ENCODE data around the gene PEPD.

Gene PEPD

DNA sequence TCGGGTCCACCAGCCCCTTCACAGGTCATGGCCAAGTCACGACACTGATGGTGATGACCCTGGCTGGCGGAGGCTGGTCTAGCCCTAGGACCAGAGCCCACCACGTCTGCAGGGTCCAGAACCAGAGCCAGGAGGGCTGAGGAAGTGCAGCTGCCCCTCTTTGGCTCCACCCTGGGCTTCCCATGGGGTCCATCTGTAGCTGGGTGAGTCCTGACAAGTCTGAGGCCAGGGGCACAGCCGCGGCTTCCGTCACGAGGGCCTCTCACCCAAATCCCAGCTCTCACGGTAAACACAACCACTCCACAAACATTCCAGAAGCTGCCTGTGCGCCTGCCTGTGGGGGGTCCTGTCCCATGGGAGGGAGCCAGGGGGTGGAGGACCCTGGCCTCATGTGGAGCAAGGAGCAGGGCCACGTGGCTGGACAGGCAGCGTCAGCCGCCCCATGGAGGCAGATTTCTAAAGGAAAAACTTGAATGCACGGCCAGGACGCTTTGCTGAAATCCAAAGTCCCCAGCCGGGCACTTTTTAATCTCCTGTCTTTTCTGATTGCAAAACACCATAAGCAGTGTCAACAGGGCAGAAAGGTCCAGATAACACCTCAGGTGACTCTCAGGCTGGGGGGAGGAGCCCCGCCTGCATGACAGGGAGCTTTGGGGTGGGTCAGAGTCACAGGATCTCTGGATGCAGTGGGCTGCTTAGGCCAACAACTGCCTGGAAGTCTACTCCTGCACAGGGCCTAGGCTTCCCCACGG is 118.2 kb downstream of the PEPD start:
- TF ChIP-seq, protein P1, sequence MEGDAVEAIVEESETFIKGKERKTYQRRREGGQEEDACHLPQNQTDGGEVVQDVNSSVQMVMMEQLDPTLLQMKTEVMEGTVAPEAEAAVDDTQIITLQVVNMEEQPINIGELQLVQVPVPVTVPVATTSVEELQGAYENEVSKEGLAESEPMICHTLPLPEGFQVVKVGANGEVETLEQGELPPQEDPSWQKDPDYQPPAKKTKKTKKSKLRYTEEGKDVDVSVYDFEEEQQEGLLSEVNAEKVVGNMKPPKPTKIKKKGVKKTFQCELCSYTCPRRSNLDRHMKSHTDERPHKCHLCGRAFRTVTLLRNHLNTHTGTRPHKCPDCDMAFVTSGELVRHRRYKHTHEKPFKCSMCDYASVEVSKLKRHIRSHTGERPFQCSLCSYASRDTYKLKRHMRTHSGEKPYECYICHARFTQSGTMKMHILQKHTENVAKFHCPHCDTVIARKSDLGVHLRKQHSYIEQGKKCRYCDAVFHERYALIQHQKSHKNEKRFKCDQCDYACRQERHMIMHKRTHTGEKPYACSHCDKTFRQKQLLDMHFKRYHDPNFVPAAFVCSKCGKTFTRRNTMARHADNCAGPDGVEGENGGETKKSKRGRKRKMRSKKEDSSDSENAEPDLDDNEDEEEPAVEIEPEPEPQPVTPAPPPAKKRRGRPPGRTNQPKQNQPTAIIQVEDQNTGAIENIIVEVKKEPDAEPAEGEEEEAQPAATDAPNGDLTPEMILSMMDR (IDR thresholded peaks at IDR 0.05) = no peak
- no peaks in the 10 kb centered on the region for H3K36me3 Mint-ChIP-seq (ENCODE audit: low read depth)
- peaks cover 4% of the 10 kb centered on the region for H3K27me3 Mint-ChIP-seq (ENCODE audit: low read depth, poor library complexity)
- no peak overlapping the region for H3K27ac Mint-ChIP-seq
- H3K9me3 Mint-ChIP-seq = no peaks in the 10 kb centered on the region
- no peaks in the 10 kb centered on the region for H3K4me1 Mint-ChIP-seq
- no peak for DNase-seq
- no peak overlapping the region for H3K4me3 Mint-ChIP-seq

DNA sequence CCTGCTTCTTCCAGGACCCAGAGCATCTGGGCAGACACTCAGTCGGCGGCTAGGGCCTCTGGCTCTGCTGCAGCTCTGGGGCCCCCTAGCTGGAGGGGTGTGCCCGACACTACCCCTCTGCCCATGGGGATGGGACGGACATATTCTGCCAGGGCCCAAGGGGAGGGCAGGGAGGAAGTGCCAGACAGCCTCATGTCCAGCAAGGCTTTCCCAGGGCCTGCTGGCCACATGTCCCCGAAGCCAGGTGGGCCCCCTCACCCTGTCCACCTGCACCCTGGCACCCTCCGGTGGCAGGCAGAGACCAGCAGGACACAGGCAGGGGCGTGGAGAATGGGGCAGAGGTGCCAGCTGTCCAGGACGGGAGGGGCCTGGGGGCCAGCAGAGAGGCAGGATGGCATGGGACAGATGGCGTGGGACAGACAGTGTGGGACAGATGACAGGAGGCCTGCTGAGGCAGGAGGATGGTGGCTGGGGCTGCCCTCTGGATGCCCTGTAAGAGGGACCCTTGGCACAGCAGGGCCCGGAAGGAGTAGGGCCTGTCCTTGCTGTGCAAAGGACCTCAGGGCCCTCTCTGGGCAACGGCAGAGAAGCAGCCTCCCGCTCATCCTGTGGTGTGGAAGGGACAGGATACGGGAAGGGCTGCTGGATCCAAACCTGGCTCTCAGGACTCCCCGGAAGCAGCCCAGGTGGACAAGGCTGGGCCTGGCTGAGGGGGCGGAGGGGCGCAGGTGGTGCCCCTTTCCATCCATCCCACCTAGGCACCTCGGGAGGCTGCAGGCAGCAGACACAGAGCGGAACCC is 119.0 kb downstream of the PEPD start:
- Mint-ChIP-seq H3K36me3 (ENCODE audit: low read depth) (no peaks in the 10 kb centered on the region), H3K27ac (no peak overlapping the region), H3K4me3 (no peak overlapping the region), H3K9me3 (no peaks in the 10 kb centered on the region), H3K4me1 (no peaks in the 10 kb centered on the region), H3K27me3 (ENCODE audit: low read depth, poor library complexity) (peaks cover 4% of the 10 kb centered on the region)
- DNase-seq = peak; percentile 3
- TF ChIP-seq, protein P1 (IDR thresholded peaks at IDR 0.05) = no peak

DNA sequence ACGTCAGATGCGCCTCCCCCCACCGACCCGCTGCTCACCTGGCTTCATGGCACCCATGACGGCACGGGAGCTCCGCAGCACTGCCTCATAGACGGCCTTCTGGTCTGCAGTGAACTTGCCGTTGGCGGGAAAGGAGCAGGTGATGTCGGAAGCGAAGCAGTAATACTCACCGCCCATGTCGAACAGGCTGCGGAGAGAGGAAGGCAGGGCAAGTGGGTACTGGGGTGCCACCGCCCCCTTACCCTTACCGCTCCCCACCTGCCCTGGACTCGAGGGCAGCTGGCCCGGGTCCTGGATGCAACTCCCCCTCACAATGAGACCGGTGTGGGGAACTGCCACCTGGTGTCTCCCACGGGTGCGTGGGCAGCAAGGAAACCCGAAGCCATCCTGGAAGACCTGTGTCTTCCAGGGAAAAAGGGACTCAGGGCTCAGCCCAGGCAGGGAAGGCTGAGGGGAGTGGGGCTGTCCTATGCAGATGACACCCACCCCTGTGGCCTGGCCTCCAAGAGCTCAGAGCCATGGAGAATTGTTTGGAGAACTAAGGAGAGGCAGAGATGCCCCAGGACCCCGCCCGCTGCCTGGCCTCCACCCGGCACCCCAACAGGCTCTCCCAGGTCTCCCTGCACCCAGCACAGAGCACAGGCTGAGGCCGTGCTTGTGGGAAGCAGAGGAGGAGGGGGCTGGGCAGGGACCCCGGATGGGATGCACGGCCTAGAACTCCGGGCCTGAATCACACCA is 119.7 kb downstream of the PEPD start:
- no peaks in the 10 kb centered on the region for H3K36me3 Mint-ChIP-seq (ENCODE audit: low read depth)
- H3K4me3 Mint-ChIP-seq = no peak overlapping the region
- no peak overlapping the region for H3K27ac Mint-ChIP-seq
- H3K9me3 Mint-ChIP-seq = no peaks in the 10 kb centered on the region
- peaks cover 5% of the 10 kb centered on the region for H3K4me1 Mint-ChIP-seq
- TF ChIP-seq, protein P1 (IDR thresholded peaks at IDR 0.05) = no peak
- DNase-seq = peak; percentile 6
- peaks cover 4% of the 10 kb centered on the region for H3K27me3 Mint-ChIP-seq (ENCODE audit: low read depth, poor library complexity)

- TF ChIP-seq, protein P1 (IDR thresholded peaks at IDR 0.05) = no peak
- Mint-ChIP-seq H3K27me3 (ENCODE audit: low read depth, poor library complexity) (peaks cover 4% of the 10 kb centered on the region), H3K27ac (no peak overlapping the region), H3K9me3 (no peaks in the 10 kb centered on the region), H3K36me3 (ENCODE audit: low read depth) (no peaks in the 10 kb centered on the region), H3K4me1 (peaks cover 10% of the 10 kb centered on the region), H3K4me3 (no peak overlapping the region)
- DNase-seq = no peak
Measured at GRCh38 chr19:33400856-33401682, 120.5 kb downstream of the PEPD start.

Data from nephron progenitor cell (in vitro differentiated cells).